Ovary (tissue), 9 donors: ENCODE data around the gene CYREN. TPM values are rescaled to one million over a fixed set of nuclear protein-coding genes. Genes with fewer than 3 reads are reported as not detected.

Experiments used
- DNase-seq, 5 donors: peaks; one replicate each; pipeline ENCODE4 v3.0.0-alpha.2; 2019 to 2020
- H3K27ac ChIP-seq, 2 donors: fragments of 200-600 bp; one replicate each; pipeline versions ENCODE4 v1.5.1 to v1.8.0; 2019 to 2022
- H3K27me3 ChIP-seq: fragments of 200-600 bp; one replicate; pipeline ENCODE4 v1.8.0; 2022
- H3K36me3 ChIP-seq: fragments of 200-600 bp; sonication (generic); one replicate; pipeline ENCODE4 v1.5.1; 2019
- H3K4me1 ChIP-seq: one replicate; pipeline ENCODE4 v1.8.1; 2013; ENCODE audit warnings: mild to moderate bottlenecking, moderate library complexity; ENCODE audit not compliant: insufficient read depth
- H3K4me3 ChIP-seq: fragments of 200-600 bp; sonication (generic); one replicate; pipeline ENCODE4 v1.5.1; 2017
- H3K9me3 ChIP-seq, 2 donors: fragments of 200-600 bp in 1 of 2; sonication (generic) in 1 of 2; one replicate each; pipeline versions ENCODE4 v1.5.1 to v1.8.1; 2013 to 2019; ENCODE audit warnings: mild to moderate bottlenecking in 1 of 2, moderate library complexity in 1 of 2
- CTCF ChIP-seq, 3 donors: fragments of 450-650 bp in 2 of 3; fragments of 200-600 bp in 1 of 3; IDR thresholded peaks; one replicate each; pipeline versions ENCODE4 v1.5.1 to v1.8.0; 2016 to 2022; ENCODE audit warnings: antibody characterized with exemption in 3 of 3, mild to moderate bottlenecking in 1 of 3
- EP300 ChIP-seq: sonication (generic); formaldehyde crosslinking; IDR thresholded peaks from one replicate; pipeline ENCODE4 v1.6.1; 2017; ENCODE audit warnings: antibody characterized with exemption
- POLR2A ChIP-seq: fragments of 450-650 bp; IDR thresholded peaks from one replicate; pipeline ENCODE4 v1.6.1; 2017; ENCODE audit warnings: antibody characterized with exemption, mild to moderate bottlenecking, moderate library complexity
- WGBS, 3 donors: extraction: QIAGEN DNeasy Blood & Tissue Kit in 1 of 3; methylation state at CpG; one replicate each; pipeline versions ENCODE4 v1.1.5 to v1.1.7; 2013 to 2017; 5-methylcytosine and 5-hydroxymethylcytosine counted together
- intact Hi-C, 4 donors: fragments of 100-400 bp; cut with DNase I; formaldehyde crosslinking; loops; one replicate each; pipeline versions ENCODE4 v1.11.0 to v1.15.1; 2022 to 2023
- polyA plus RNA-seq, 2 donors: library from polyadenylated mRNA; stranded (reverse); fragments of 200-250 nt in 1 of 2; fragments of 350-450 nt in 1 of 2; fragmentation: Illumina TruSeq in 1 of 2; extraction: RNeasy Lipid Tissue Mini Kit (QIAGEN cat#74804) in 1 of 2; gene quantifications; one replicate each; pipeline ENCODE4 v1.2.3, GENCODE V29; 2013 to 2014
- total RNA-seq, 7 donors: library from RNA; depleted of rRNA in 2 of 7; stranded (reverse); fragments of >200 nt in 2 of 7; fragmentation: NEBNext Ultra II Directional in 3 of 7; extraction: Animal tissue kit (Norgen Biotek cat#: 25700) in 3 of 7; gene quantifications; one replicate each; pipeline versions ENCODE4 v1.1.0 to v1.2.4, GENCODE V29; 2016 to 2023
- donor health status: DM: no; HTN: no; CAD: no; lungs with moderate emphysema.
- donor health status: DM: no; HTN: no; CAD: no.
- donor health status: Bipolar disorder and iron deficiency.
- donor health status: DM: yes; HTN: yes; CAD: no.
- donor health status: DM: no; HTN: no; CAD: no.
- donor health status: DM: yes; HTN: yes; CAD: no.

The CYREN gene
- total and polyA plus RNA-seq, 9 donors: 21.1 to 54.2 (median 35.6) TPM

- H3K27ac ChIP-seq: peak overlapping the region in 1 of 2 donors; percentile 0
- no peak for TF ChIP-seq POLR2A
- TF ChIP-seq CTCF (IDR thresholded peaks at IDR 0.05): no peak
- TF ChIP-seq EP300: no peak
- no peaks in the 10 kb centered on the region for H3K27me3 ChIP-seq
- no peaks in the 10 kb centered on the region for H3K36me3 ChIP-seq
- H3K4me3 ChIP-seq: no peak overlapping the region
- WGBS, 3 donors: 52 to 61% (median 52%) methylated on average over 9 of the region's 9 CpGs
- DNase-seq: no peak
- H3K4me1 ChIP-seq: peaks cover 6% of the 10 kb centered on the region
- H3K9me3 ChIP-seq: no peaks in the 10 kb centered on the region
- intact Hi-C loops: loop anchor here in 3 of 4 donors (10.0 kb wide), 4 partner anchors 166 to 476 kb away; partner anchors contain the start of gene AGBL3 (in 1 of the 3)
Measured at GRCh38 chr7:135160858-135161653, 9.5 kb downstream of the CYREN start.

- no peak overlapping the region for H3K4me3 ChIP-seq
- peak overlapping the region in 1 of 2 donors; percentile 0 for H3K27ac ChIP-seq
- 73 to 76% (median 75%) methylated on average over 5 of the region's 5 CpGs for WGBS, 3 donors
- no peaks in the 10 kb centered on the region for H3K27me3 ChIP-seq
- no peaks in the 10 kb centered on the region for H3K9me3 ChIP-seq
- intact Hi-C loops: loop anchor here in 3 of 4 donors (10.0 kb wide), 4 partner anchors 165 to 475 kb away; partner anchors contain the start of gene AGBL3 (in 1 of the 3)
- DNase-seq: no peak
- no peaks in the 10 kb centered on the region for H3K36me3 ChIP-seq
- peaks cover 6% of the 10 kb centered on the region for H3K4me1 ChIP-seq
- TF ChIP-seq POLR2A (no peak), EP300 (no peak), CTCF (IDR thresholded peaks at IDR 0.05) (no peak)
Measured at GRCh38 chr7:135160098-135160857, 10.2 kb downstream of the CYREN start.

GRCh38 chr7:135159359-135160085 lies 11.0 kb downstream of the CYREN start:
- Histone ChIP-seq H3K36me3 (no peaks in the 10 kb centered on the region), H3K27me3 (no peaks in the 10 kb centered on the region), H3K4me3 (no peak overlapping the region), H3K9me3 (no peaks in the 10 kb centered on the region), H3K4me1 (peaks cover 6% of the 10 kb centered on the region), H3K27ac (no peak overlapping the region)
- whole genome bisulfite sequencing, 3 donors: 86 to 98% (median 92%) methylated on average over 2 of the region's 2 CpGs
- DNase-seq: no peak
- intact Hi-C loops: loop anchor here in 3 of 4 donors (10.0 kb wide), 4 partner anchors 165 to 475 kb away; partner anchors contain the start of gene AGBL3 (in 1 of the 3)
- no peak for TF ChIP-seq POLR2A

- no peak for DNase-seq
- TF ChIP-seq POLR2A: no peak
- TF ChIP-seq EP300: no peak
- no peak for TF ChIP-seq CTCF (IDR thresholded peaks at IDR 0.05)
- H3K27ac ChIP-seq: no peak overlapping the region
- H3K4me3 ChIP-seq: no peak overlapping the region
- H3K4me1 ChIP-seq: peaks cover 6% of the 10 kb centered on the region
- 67 to 89% (median 75%) methylated on average over 6 of the region's 6 CpGs for WGBS, 3 donors
- H3K9me3 ChIP-seq: no peaks in the 10 kb centered on the region
- no peaks in the 10 kb centered on the region for H3K27me3 ChIP-seq
- intact Hi-C loops: no loop called here
- H3K36me3 ChIP-seq: no peaks in the 10 kb centered on the region
Measured at GRCh38 chr7:135158874-135159273, 11.6 kb downstream of the CYREN start.
